Measurements from ENCODE around the gene AGGF1.
"Not testable (repeated sequence)": the region's sequence is repeated elsewhere in the genome, so short reads cannot be mapped to it uniquely, and the experiment has no call there.

AGGF1 gene

GRCh38 chr5:77046416-77047073, 16.3 kb downstream of the AGGF1 start:
- Mint-ChIP-seq H3K27ac (no peak overlapping the region), H3K4me1 (ENCODE audit: low read depth) (peaks cover 13% of the 10 kb centered on the region), H3K27me3 (ENCODE audit: low read depth) (no peaks in the 10 kb centered on the region), H3K4me3 (no peak overlapping the region), H3K9me3 (no peaks in the 10 kb centered on the region), H3K36me3 (ENCODE audit: low read depth) (peaks cover 43% of the 10 kb centered on the region)
- no peak for DNase-seq (ENCODE audit: low spot score)

- Mint-ChIP-seq H3K27ac (no peak overlapping the region), H3K4me3 (no peak overlapping the region), H3K27me3 (ENCODE audit: low read depth) (no peaks in the 10 kb centered on the region), H3K36me3 (ENCODE audit: low read depth) (peaks cover 48% of the 10 kb centered on the region), H3K4me1 (ENCODE audit: low read depth) (peaks cover 13% of the 10 kb centered on the region), H3K9me3 (no peaks in the 10 kb centered on the region)
- DNase-seq (ENCODE audit: low spot score) = no peak
These were observed 33.8 kb downstream of the AGGF1 start for GRCh38 chr5:77064040-77064439.

GRCh38 chr5:77065256-77065655, 35.1 kb downstream of the AGGF1 start:
- Mint-ChIP-seq H3K27me3 (ENCODE audit: low read depth) (no peaks in the 10 kb centered on the region), H3K36me3 (ENCODE audit: low read depth) (peaks cover 50% of the 10 kb centered on the region), H3K9me3 (no peaks in the 10 kb centered on the region), H3K27ac (no peak overlapping the region), H3K4me3 (no peak overlapping the region), H3K4me1 (ENCODE audit: low read depth) (peaks cover 13% of the 10 kb centered on the region)
- DNase-seq (ENCODE audit: low spot score) = no peak

- Mint-ChIP-seq H3K4me1 (ENCODE audit: low read depth) (peaks cover 13% of the 10 kb centered on the region), H3K36me3 (ENCODE audit: low read depth) (peaks cover 50% of the 10 kb centered on the region), H3K9me3 (no peaks in the 10 kb centered on the region), H3K27ac (no peak overlapping the region), H3K27me3 (ENCODE audit: low read depth) (no peaks in the 10 kb centered on the region), H3K4me3 (no peak overlapping the region)
- no peak for DNase-seq (ENCODE audit: low spot score)
These were observed 36.0 kb downstream of the AGGF1 start for GRCh38 chr5:77066184-77066583.

- DNase-seq (ENCODE audit: low spot score) = no peak
- peaks cover 42% of the 10 kb centered on the region for H3K36me3 Mint-ChIP-seq (ENCODE audit: low read depth)
- no peak overlapping the region for H3K27ac Mint-ChIP-seq
- H3K4me3 Mint-ChIP-seq = no peak overlapping the region
- no peaks in the 10 kb centered on the region for H3K27me3 Mint-ChIP-seq (ENCODE audit: low read depth)
- no peaks in the 10 kb centered on the region for H3K9me3 Mint-ChIP-seq
- H3K4me1 Mint-ChIP-seq (ENCODE audit: low read depth) = peaks cover 13% of the 10 kb centered on the region
These were observed 36.7 kb downstream of the AGGF1 start for GRCh38 chr5:77066823-77067442.

GRCh38 chr5:77073667-77074066, 43.5 kb downstream of the AGGF1 start:
- Mint-ChIP-seq H3K36me3 (ENCODE audit: low read depth) (peaks cover 12% of the 10 kb centered on the region), H3K4me3 (no peak overlapping the region), H3K27me3 (ENCODE audit: low read depth) (no peaks in the 10 kb centered on the region), H3K9me3 (no peaks in the 10 kb centered on the region), H3K27ac (no peak overlapping the region), H3K4me1 (ENCODE audit: low read depth) (peaks cover 2% of the 10 kb centered on the region)
- DNase-seq (ENCODE audit: low spot score) = no peak

GRCh38 chr5:77074745-77075144, 44.5 kb downstream of the AGGF1 start:
- Mint-ChIP-seq H3K36me3 (ENCODE audit: low read depth) (peaks cover 7% of the 10 kb centered on the region), H3K27me3 (ENCODE audit: low read depth) (no peaks in the 10 kb centered on the region), H3K4me3 (no peak overlapping the region), H3K4me1 (ENCODE audit: low read depth) (peaks cover 2% of the 10 kb centered on the region), H3K27ac (no peak overlapping the region), H3K9me3 (no peaks in the 10 kb centered on the region)
- DNase-seq (ENCODE audit: low spot score) = no peak

GRCh38 chr5:77076961-77077828, 47.0 kb downstream of the AGGF1 start:
- Mint-ChIP-seq H3K36me3 (ENCODE audit: low read depth) (peaks cover 2% of the 10 kb centered on the region), H3K27ac (no peak overlapping the region), H3K4me3 (peak overlapping the region; percentile 66), H3K4me1 (ENCODE audit: low read depth) (peaks cover 2% of the 10 kb centered on the region), H3K27me3 (ENCODE audit: low read depth) (no peaks in the 10 kb centered on the region), H3K9me3 (no peaks in the 10 kb centered on the region)
- DNase-seq (ENCODE audit: low spot score) = peak; percentile 71

- no peak for DNase-seq (ENCODE audit: low spot score)
- H3K9me3 Mint-ChIP-seq = no peaks in the 10 kb centered on the region
- peaks cover 2% of the 10 kb centered on the region for H3K36me3 Mint-ChIP-seq (ENCODE audit: low read depth)
- H3K4me1 Mint-ChIP-seq (ENCODE audit: low read depth) = peaks cover 2% of the 10 kb centered on the region
- H3K4me3 Mint-ChIP-seq = peak overlapping the region; percentile 39
- no peak overlapping the region for H3K27ac Mint-ChIP-seq
- no peaks in the 10 kb centered on the region for H3K27me3 Mint-ChIP-seq (ENCODE audit: low read depth)
These were observed 47.6 kb downstream of the AGGF1 start for GRCh38 chr5:77077829-77078176.

- not testable (repeated sequence) for H3K27ac Mint-ChIP-seq; H3K4me1 Mint-ChIP-seq (ENCODE audit: low read depth); H3K9me3 Mint-ChIP-seq; H3K36me3 Mint-ChIP-seq (ENCODE audit: low read depth); H3K4me3 Mint-ChIP-seq; DNase-seq (ENCODE audit: low spot score); H3K27me3 Mint-ChIP-seq (ENCODE audit: low read depth)
These were observed 50.3 kb downstream of the AGGF1 start for GRCh38 chr5:77080479-77080878.

- Mint-ChIP-seq H3K36me3 (ENCODE audit: low read depth) (peaks cover 4% of the 10 kb centered on the region), H3K4me1 (ENCODE audit: low read depth) (peaks cover 2% of the 10 kb centered on the region), H3K27ac (no peak overlapping the region), H3K27me3 (ENCODE audit: low read depth) (no peaks in the 10 kb centered on the region), H3K9me3 (no peaks in the 10 kb centered on the region), H3K4me3 (no peak overlapping the region)
- DNase-seq (ENCODE audit: low spot score) = no peak
These were observed 50.7 kb downstream of the AGGF1 start for GRCh38 chr5:77080905-77081304.

- DNase-seq (ENCODE audit: low spot score) = no peak
- H3K9me3 Mint-ChIP-seq = no peaks in the 10 kb centered on the region
- H3K4me1 Mint-ChIP-seq (ENCODE audit: low read depth) = peaks cover 6% of the 10 kb centered on the region
- no peak overlapping the region for H3K4me3 Mint-ChIP-seq
- no peak overlapping the region for H3K27ac Mint-ChIP-seq
- H3K27me3 Mint-ChIP-seq (ENCODE audit: low read depth) = no peaks in the 10 kb centered on the region
- H3K36me3 Mint-ChIP-seq (ENCODE audit: low read depth) = peaks cover 2% of the 10 kb centered on the region
These were observed 52.1 kb downstream of the AGGF1 start for GRCh38 chr5:77082280-77082679.

GRCh38 chr5:77083088-77083487, 52.9 kb downstream of the AGGF1 start:
- Mint-ChIP-seq H3K36me3 (ENCODE audit: low read depth) (peaks cover 2% of the 10 kb centered on the region), H3K4me3 (no peak overlapping the region), H3K27ac (no peak overlapping the region), H3K9me3 (no peaks in the 10 kb centered on the region), H3K4me1 (ENCODE audit: low read depth) (peaks cover 7% of the 10 kb centered on the region), H3K27me3 (ENCODE audit: low read depth) (no peaks in the 10 kb centered on the region)
- DNase-seq (ENCODE audit: low spot score) = no peak

GRCh38 chr5:77086368-77086688, 56.1 kb downstream of the AGGF1 start:
- Mint-ChIP-seq H3K4me1 (ENCODE audit: low read depth) (peaks cover 7% of the 10 kb centered on the region), H3K27ac (no peak overlapping the region), H3K27me3 (ENCODE audit: low read depth) (peaks cover 4% of the 10 kb centered on the region), H3K9me3 (no peaks in the 10 kb centered on the region), H3K36me3 (ENCODE audit: low read depth) (peaks cover 2% of the 10 kb centered on the region), H3K4me3 (peak overlapping the region; percentile 78)
- no peak for DNase-seq (ENCODE audit: low spot score)

Data from T-helper 2 cell treated with Interferon-gamma antibody and Interleukin-4, amounts not matched to agents 5 μg/mL and 100 μg/mL, for 36 hours (primary cell).